K562 (cell line): ENCODE results near the gene COL11A2. TPM values are rescaled to one million over a fixed set of nuclear protein-coding genes. Genes with fewer than 3 reads are reported as not detected.
A peak's percentile ranks its signal among the peaks of the same experiment; 100 is the strongest.

Experiments
- ATAC-seq: fragments of 200-7000 bp; cut with Tn5 transposase; 3 replicates; pipeline ENCODE4 v1.9.1; 2020; ENCODE audit warnings: moderate library complexity
- BruUV-seq: library from RNA; stranded (reverse); fragments of 400-500 nt; replicated peaks from 2 replicates; lab custom pipeline; 2021; lab: Mats Ljungman, UMichigan
- CTCF ChIA-PET: fragments of 300-600 bp; formaldehyde crosslinking; extraction: SDS; loops from one replicate; lab custom pipeline; 2021; ENCODE audit warnings: low intra/inter-chr PET ratio; lab: Yijun Ruan, JAX
- POLR2A ChIA-PET: fragments of 300-600, 350-650 bp; sonication (Branson Sonifier 250); formaldehyde crosslinking; extraction: SDS; loops from one replicate; lab custom pipeline; 2021; ENCODE audit warnings: antibody characterized with exemption, inconsistent platforms; lab: Yijun Ruan, JAX
- DNase-seq, 4 experiments: peaks; one replicate each; pipeline versions ENCODE4 v3.0.0 to v3.0.0-alpha.2; 2011 to 2018; ENCODE audit warnings: low spot score in 3 of 4, mixed read lengths in 3 of 4; ENCODE audit errors: extremely low read depth in 1 of 4
- FAIRE-seq: peaks from 2 replicates; lab custom pipeline; 2011; peaks lifted over from hg19 to GRCh38; lab: Jason Lieb, UNC
- H2AFZ ChIP-seq: 2 replicates; pipeline ENCODE4 v1.6.0; 2011; ENCODE audit warnings: low read depth, low read length, control low read depth, inconsistent platforms
- H3K27ac ChIP-seq: fragments of 200-600 bp; 3 replicates; pipeline ENCODE4 v1.8.0; 2011; ENCODE audit warnings: low read depth, mild to moderate bottlenecking, control low read depth, inconsistent platforms, low read length, moderate library complexity, mixed read lengths; ENCODE audit errors: extremely low read depth
- H3K27me3 ChIP-seq, 2 experiments: fragments of 300-600 bp in 1 of 2; 2 replicates in 1 of 2; 3 replicates in 1 of 2; pipeline versions ENCODE4 v1.6.0 to v1.8.0; 2011; ENCODE audit warnings: inconsistent platforms in 2 of 2, low read length in 2 of 2, mild to moderate bottlenecking in 1 of 2, mixed read lengths in 1 of 2, moderate library complexity in 1 of 2; ENCODE audit not compliant: control insufficient read depth in 2 of 2, insufficient read depth in 2 of 2
- H3K36me3 ChIP-seq: fragments of 300-600 bp; 3 replicates; pipeline ENCODE4 v1.8.0; 2011; ENCODE audit warnings: mild to moderate bottlenecking, low read length, inconsistent platforms; ENCODE audit not compliant: control insufficient read depth, insufficient read depth
- H3K4me1 ChIP-seq, 2 experiments: fragments of 200-600 bp in 1 of 2; replicated peaks in 1 of 2; 2 replicates in 1 of 2; 3 replicates in 1 of 2; pipeline versions ENCODE4 v1.5.1 to v1.8.0; 2011; ENCODE audit warnings: inconsistent platforms in 2 of 2, low read length in 2 of 2, mild to moderate bottlenecking in 1 of 2, mixed read lengths in 1 of 2, moderate library complexity in 1 of 2; ENCODE audit not compliant: control insufficient read depth in 2 of 2, insufficient read depth in 2 of 2
- H3K4me2 ChIP-seq: 2 replicates; pipeline ENCODE4 v1.6.1; 2011; ENCODE audit warnings: low read length, control low read depth, inconsistent platforms, mixed read lengths; ENCODE audit not compliant: insufficient read depth
- H3K4me3 ChIP-seq: fragments of 200-600 bp; sonication (generic), shearing (Covaris generic); 2 replicates; pipeline ENCODE4 v1.5.1; 2016; ENCODE audit warnings: control low read depth, inconsistent platforms
- H3K79me2 ChIP-seq: fragments of 200-600 bp; 3 replicates; pipeline ENCODE4 v1.8.0; 2011; ENCODE audit warnings: low read length, inconsistent platforms; ENCODE audit not compliant: control insufficient read depth, insufficient read depth
- H3K9ac ChIP-seq, 2 experiments: 2 replicates each; pipeline versions ENCODE4 v1.6.0 to v1.6.1; 2011; ENCODE audit warnings: low read depth in 2 of 2, low read length in 2 of 2, control low read depth in 1 of 2, inconsistent platforms in 1 of 2, mild to moderate bottlenecking in 1 of 2, mixed read lengths in 1 of 2; ENCODE audit not compliant: insufficient read depth in 1 of 2
- H3K9me1 ChIP-seq: one replicate; pipeline ENCODE4 v1.6.0; 2011; ENCODE audit warnings: inconsistent platforms, mild to moderate bottlenecking, low read length, moderate library complexity; ENCODE audit not compliant: control insufficient read depth, insufficient read depth
- H3K9me3 ChIP-seq: replicated peaks from 2 replicates; pipeline ENCODE4 v1.5.1; 2011; ENCODE audit warnings: low read depth, low read length, inconsistent platforms; ENCODE audit not compliant: control insufficient read depth, insufficient read depth
- H4K20me1 ChIP-seq: replicated peaks from 2 replicates; pipeline ENCODE4 v1.6.1; 2011; ENCODE audit warnings: low read length, inconsistent platforms, mixed read lengths; ENCODE audit not compliant: control insufficient read depth, insufficient read depth
- CTCF ChIP-seq, 3 experiments: IDR thresholded peaks in 2 of 3; conservative IDR thresholded peaks in 1 of 3; 2 replicates each; pipeline ENCODE4 v1.5.1; 2011 to 2012; ENCODE audit warnings: low read length in 3 of 3, mild to moderate bottlenecking in 3 of 3, control low read depth in 2 of 3, improper control_type of control experiment in 1 of 3, inconsistent platforms in 1 of 3, low read depth in 1 of 3, mixed read lengths in 1 of 3, moderate library complexity in 1 of 3; ENCODE audit not compliant: insufficient read depth in 2 of 3
- HEY1 ChIP-seq: fragments of 250-450 bp; sonication (Bioruptor Pico); IDR thresholded peaks from 2 replicates; pipeline ENCODE4 v1.5.0; 2020; ENCODE audit warnings: mild to moderate bottlenecking, moderate library complexity, borderline replicate concordance
- KDM4B ChIP-seq, 2 experiments: fragments of 450-650 bp in 1 of 2; sonication (generic) in 1 of 2; IDR thresholded peaks; 2 replicates each; pipeline ENCODE4 v1.6.1; 2016 to 2017; ENCODE audit warnings: borderline replicate concordance in 2 of 2, antibody characterized with exemption in 1 of 2, low read depth in 1 of 2, mild to moderate bottlenecking in 1 of 2
- MTA3 ChIP-seq: fragments of 450-650 bp; formaldehyde crosslinking; IDR thresholded peaks from 2 replicates; pipeline ENCODE4 v1.6.1; 2017; ENCODE audit warnings: mild to moderate bottlenecking, borderline replicate concordance
- NELFE ChIP-seq: IDR thresholded peaks from 2 replicates; pipeline ENCODE4 v1.6.1; 2011; ENCODE audit warnings: mild to moderate bottlenecking; ENCODE audit not compliant: insufficient read depth, insufficient read length
- NFIC ChIP-seq: fragments of 450-650 bp; IDR thresholded peaks from 2 replicates; pipeline ENCODE4 v1.6.1; 2017; ENCODE audit warnings: mild to moderate bottlenecking, inconsistent platforms
- SREBF1 ChIP-seq: fragments of 150-350 bp; IDR thresholded peaks from 2 replicates; pipeline ENCODE4 v1.6.1; 2014; ENCODE audit warnings: antibody characterized with exemption, low read depth, low read length, borderline replicate concordance
- STAT5A ChIP-seq: IDR thresholded peaks from 2 replicates; pipeline ENCODE4 v1.6.1; 2012; ENCODE audit warnings: low read length, inconsistent platforms, borderline replicate concordance
- THAP12 ChIP-seq: fragments of 250-450 bp; sonication (Bioruptor Pico); IDR thresholded peaks from 2 replicates; pipeline ENCODE4 v1.9.0; 2021; ENCODE audit warnings: mild to moderate bottlenecking, inconsistent platforms
- ZFX ChIP-seq: sonication (generic); formaldehyde crosslinking; IDR thresholded peaks from 2 replicates; pipeline ENCODE4 v1.8.0; 2022; ENCODE audit warnings: mild to moderate bottlenecking, missing genetic modification reagents, moderate library complexity
- ZNF75A ChIP-seq: fragments of 450-650 bp; formaldehyde crosslinking; IDR thresholded peaks from 2 replicates; pipeline ENCODE4 v1.4.0; 2020; ENCODE audit warnings: mild to moderate bottlenecking
- WGBS: fragments of 100-300 bp; shearing (Covaris generic); methylation state at CpG from one replicate; pipeline ENCODE4 v1.1.6; 2016; ENCODE audit warnings: low coverage, mixed read lengths; ENCODE audit not compliant: insufficient coverage; ENCODE audit errors: missing lambda C conversion rate; 5-methylcytosine and 5-hydroxymethylcytosine counted together
- in situ Hi-C: fragments of 300-500 bp; cut with MboI; formaldehyde crosslinking; loops from 4 replicates; pipeline ENCODE4 v1.15.0; 2018; ENCODE audit warnings: inconsistent platforms, mixed read lengths
- intact Hi-C: fragments of 100-400 bp; cut with micrococcal nuclease; formaldehyde crosslinking; loops from 2 replicates; pipeline ENCODE4 v1.14.2; 2022
- polyA plus RNA-seq, 8 experiments: library from polyadenylated mRNA; depleted of rRNA in 4 of 8; stranded (reverse) in 5 of 8; unstranded in 3 of 8; fragments of >200 nt; fragmentation: Nextera tagmentation in 2 of 8; fragmentation: Illumina TruSeq in 1 of 8; extraction: Ambion mirVana in 2 of 8; extraction: Trizol in 1 of 8; gene quantifications; 2 replicates each; pipeline versions ENCODE4 v1.2.1 to v1.2.3, GENCODE V29; 2011 to 2014; ENCODE audit warnings: inconsistent platforms in 1 of 8, missing spikeins in 1 of 8
- total RNA-seq, 7 experiments: library from RNA; depleted of rRNA in 6 of 7; stranded (reverse); fragments of >200 nt in 6 of 7; fragmentation: Illumina TruSeq in 2 of 7; extraction: Trizol in 2 of 7; gene quantifications; 2 replicates each; pipeline versions ENCODE4 v1.2.1 to v1.2.3, GENCODE V29; 2011 to 2021; ENCODE audit warnings: low replicate concordance in 1 of 7
- TF ChIP-seq, protein P1 (sequence below): fragments of 250-450 bp; sonication (Bioruptor Pico); IDR thresholded peaks from 2 replicates; pipeline ENCODE4 v1.4.0; 2020

Gene COL11A2
- total and polyA plus RNA-seq, 9 of the 15 experiments (the other 6 are each of a cell fraction or from before 2014, with no cell fraction given): 0.04 to 0.35 (median 0.09) TPM; not detected in 1

DNA sequence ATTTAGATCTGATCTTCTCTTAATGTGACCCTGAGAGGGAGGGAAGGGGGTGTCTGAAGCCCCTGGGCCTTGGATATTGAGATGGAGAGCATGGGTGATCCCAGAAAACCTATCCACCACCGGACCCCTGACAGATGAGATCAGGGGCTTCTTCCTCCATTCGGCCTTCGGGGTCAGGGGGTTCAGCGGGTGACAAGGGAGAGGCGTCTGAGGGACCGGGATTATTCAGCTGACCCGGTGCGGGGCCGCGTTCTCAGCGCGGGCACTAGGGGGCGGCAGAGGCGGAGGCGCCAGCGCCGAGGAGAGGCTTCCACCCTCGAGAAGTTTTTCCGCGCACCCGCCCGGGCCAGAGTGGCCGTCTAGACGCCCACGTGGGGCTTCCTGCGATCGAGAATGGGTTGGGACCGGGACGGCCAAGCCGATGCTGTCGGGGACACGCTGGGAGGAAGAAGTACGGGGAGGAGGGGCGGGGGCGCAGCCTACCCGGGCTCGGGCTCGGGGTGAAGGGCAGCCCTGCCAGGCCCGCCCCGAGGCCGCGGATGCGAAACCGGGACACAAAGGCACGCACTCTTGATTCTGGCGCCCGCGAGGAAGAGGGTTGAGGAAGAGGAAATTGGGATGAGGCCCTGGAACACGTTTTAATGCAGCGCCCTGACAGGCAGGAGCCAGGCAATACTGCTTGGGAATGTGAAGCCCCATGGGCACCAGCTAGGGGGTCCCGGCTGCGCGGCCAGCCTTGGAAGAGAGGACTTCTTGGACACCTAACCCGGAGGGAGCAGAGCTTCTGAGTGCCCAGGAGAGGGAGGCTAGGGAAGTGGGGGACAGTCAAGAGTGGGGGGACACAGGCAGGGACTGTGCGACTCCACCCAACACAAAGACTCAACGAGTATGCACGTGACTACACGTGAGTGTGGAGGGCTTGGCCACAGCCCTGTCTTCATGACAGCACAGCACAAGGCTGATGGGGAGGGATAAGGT lies 30.6 kb downstream of the COL11A2 start:
- Histone ChIP-seq H2AFZ (peak overlapping the region; percentile 92), H4K20me1 (no peaks in the 10 kb centered on the region; the same call in 1 of the 2 replicates), H3K4me2 (peak overlapping the region; percentile 60), H3K9me1 (no peaks in the 10 kb centered on the region), H3K27me3 (peaks cover 5 to 39% of the 10 kb centered on the region in 2 experiments; a peak in 3 of 5 replicates), H3K79me2 (no peaks in the 10 kb centered on the region), H3K36me3 (no peaks in the 10 kb centered on the region), H3K4me3 (peak overlapping the region; percentile 30), H3K9ac (peak overlapping the region; percentile 55 to 91), H3K27ac (no peak overlapping the region), H3K9me3 (no peaks in the 10 kb centered on the region), H3K4me1 (peaks cover 7 to 26% of the 10 kb centered on the region in 2 experiments; a peak in 3 of 5 replicates)
- ChIA-PET POLR2A (interaction anchor here (0.6 to 1.5 kb wide), 7 partner anchors 8 to 146 kb away, joined by 3 to 4 read pairs (median 3); no protein-coding TSS in a partner anchor), CTCF (interaction anchor here (1.1 to 3.5 kb wide), 6 partner anchors 12 to 246 kb away, joined by 3 to 21 read pairs (median 5); no protein-coding TSS in a partner anchor)
- 5% methylated on average over 43 of the region's 58 CpGs for WGBS
- DNase-seq (peak; percentile 83 to 95 (median 93)), FAIRE-seq (peak; percentile 87), ATAC-seq (peak; percentile 97)
- intact Hi-C loops (loop anchor here (1.0 to 2.0 kb wide), 2 partner anchors 35 to 87 kb away; no protein-coding TSS in a partner anchor), in situ Hi-C loops (loop anchor here (5.0 kb wide), 1 partner anchor 1024 kb away; no protein-coding TSS in a partner anchor)
- BruUV-seq: no TSS peak
- no peak for TF ChIP-seq SREBF1
- TF ChIP-seq ZFX (CRISPR knock-in tag): peak; percentile 65
- no peak for TF ChIP-seq KDM4B (IDR thresholded peaks at IDR 0.05; ENCODE audit: borderline replicate concordance in 2 of 2, low read depth in 1 of 2)
- TF ChIP-seq THAP12: 0 out of 2 replicates have a peak, but pooled peaks have one; percentile 22
- no peak for TF ChIP-seq STAT5A
- TF ChIP-seq, protein P1, sequence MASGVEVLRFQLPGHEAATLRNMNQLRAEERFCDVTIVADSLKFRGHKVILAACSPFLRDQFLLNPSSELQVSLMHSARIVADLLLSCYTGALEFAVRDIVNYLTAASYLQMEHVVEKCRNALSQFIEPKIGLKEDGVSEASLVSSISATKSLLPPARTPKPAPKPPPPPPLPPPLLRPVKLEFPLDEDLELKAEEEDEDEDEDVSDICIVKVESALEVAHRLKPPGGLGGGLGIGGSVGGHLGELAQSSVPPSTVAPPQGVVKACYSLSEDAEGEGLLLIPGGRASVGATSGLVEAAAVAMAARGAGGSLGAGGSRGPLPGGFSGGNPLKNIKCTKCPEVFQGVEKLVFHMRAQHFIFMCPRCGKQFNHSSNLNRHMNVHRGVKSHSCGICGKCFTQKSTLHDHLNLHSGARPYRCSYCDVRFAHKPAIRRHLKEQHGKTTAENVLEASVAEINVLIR (CRISPR knock-in tag): no peak
- TF ChIP-seq NFIC: peak; percentile 47
- TF ChIP-seq ZNF75A (CRISPR knock-in tag): no peak
- TF ChIP-seq CTCF (IDR thresholded peaks at IDR 0.05 in 2 of 3, conservative IDR thresholded peaks at IDR 0.05 in 1 of 3; ENCODE audit: insufficient read depth in 2 of 3, low read depth in 1 of 3, low read length in 3 of 3): peak; percentile 93 to 96 (median 94)
- peak; percentile 73; the same call in 1 of the 2 replicates for TF ChIP-seq MTA3
- TF ChIP-seq HEY1: no peak
- no peak for TF ChIP-seq NELFE
